Aorta (tissue), 5 donors: Measurements from ENCODE around the gene ABTB2. TPM values are rescaled to one million over a fixed set of nuclear protein-coding genes. Genes with fewer than 3 reads are reported as not detected.
A peak's percentile ranks its signal among the peaks of the same experiment; 100 is the strongest.

Source experiments
- ATAC-seq: fragments of 200-7000 bp; cut with Tn5 transposase; one replicate; pipeline ENCODE4 v1.9.1; 2022; ENCODE audit warnings: moderate library complexity; ENCODE audit not compliant: low FRiP score
- DNase-seq, 2 donors: peaks; one replicate each; pipeline ENCODE4 v3.0.0-alpha.2; 2020
- H3K27ac ChIP-seq, 2 donors: one replicate each; pipeline ENCODE4 v1.5.1; 2013; ENCODE audit warnings: low read length in 2 of 2, mild to moderate bottlenecking in 2 of 2, moderate library complexity in 2 of 2, control low read depth in 1 of 2, inconsistent platforms in 1 of 2, low read depth in 1 of 2
- H3K27me3 ChIP-seq, 2 donors: one replicate each; pipeline ENCODE4 v1.6.1; 2013; ENCODE audit warnings: control low read depth in 1 of 2, low read length in 1 of 2, mild to moderate bottlenecking in 1 of 2, moderate library complexity in 1 of 2; ENCODE audit not compliant: insufficient read depth in 2 of 2, control insufficient read depth in 1 of 2
- H3K36me3 ChIP-seq, 2 donors: one replicate each; pipeline ENCODE4 v1.6.1; 2013; ENCODE audit warnings: control low read depth in 1 of 2, low read length in 1 of 2, mild to moderate bottlenecking in 1 of 2; ENCODE audit not compliant: insufficient read depth in 2 of 2, control insufficient read depth in 1 of 2
- H3K4me1 ChIP-seq, 2 donors: one replicate each; pipeline ENCODE4 v1.6.1; 2013; ENCODE audit warnings: low read length in 2 of 2, control low read depth in 1 of 2, mild to moderate bottlenecking in 1 of 2, moderate library complexity in 1 of 2; ENCODE audit not compliant: insufficient read depth in 2 of 2, control insufficient read depth in 1 of 2
- H3K4me3 ChIP-seq, 2 donors: one replicate each; pipeline ENCODE4 v1.5.1; 2013; ENCODE audit warnings: low read length in 2 of 2, control low read depth in 1 of 2, mild to moderate bottlenecking in 1 of 2
- H3K9me3 ChIP-seq: one replicate; pipeline ENCODE4 v1.6.1; 2013; ENCODE audit warnings: mild to moderate bottlenecking, low read length; ENCODE audit not compliant: control insufficient read depth
- WGBS, 2 donors: extraction: QIAGEN DNeasy Blood & Tissue Kit; methylation state at CpG; one replicate each; pipeline ENCODE4 v1.1.7; 2013; 5-methylcytosine and 5-hydroxymethylcytosine counted together
- intact Hi-C, 2 donors: fragments of 100-400 bp; cut with DNase I; formaldehyde crosslinking; loops; one replicate each; pipeline versions ENCODE4 v1.14.2 to v1.15.0; 2022
- polyA plus RNA-seq, 2 donors: library from polyadenylated mRNA; stranded (reverse); fragments of 200-250 nt; gene quantifications; one replicate each; pipeline ENCODE4 v1.2.3, GENCODE V29; 2013
- total RNA-seq, 2 donors: library from RNA; stranded (reverse); fragmentation: NEBNext Ultra II Directional; extraction: Animal tissue kit (Norgen Biotek cat#: 25700); gene quantifications; one replicate each; pipeline ENCODE4 v1.2.1, GENCODE V29; 2021
- donor health status: healthy with polysubstance abuse.
- donor health status: Bipolar disorder and iron deficiency.
- donor health status: DM: no; HTN: no; CAD: no.
- donor health status: DM: no; HTN: no; CAD: no.
- donor health status: DM: yes; HTN: yes; CAD: no.

The ABTB2 gene
- total and polyA plus RNA-seq, 4 donors, result 2.9 to 11.4 (median 6.9) TPM

DNA sequence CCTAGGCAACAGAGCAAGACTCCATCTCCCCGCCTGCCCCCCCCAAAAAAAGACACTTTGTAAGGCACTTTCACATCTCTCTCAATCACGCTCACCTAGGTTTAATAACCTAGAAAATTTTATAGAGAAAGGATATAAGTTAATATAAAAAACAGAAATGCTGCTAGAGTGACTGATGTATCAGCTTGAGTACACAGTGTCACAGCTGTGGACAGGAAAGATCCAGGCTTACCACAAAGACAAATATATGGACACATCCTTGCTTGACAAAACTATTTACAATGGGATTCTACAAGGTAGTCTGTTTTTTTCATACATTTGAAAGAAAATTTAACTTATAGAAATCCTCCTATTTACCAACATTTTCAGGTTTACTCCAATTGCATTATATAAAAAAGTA is 96.7 kb downstream of the ABTB2 start:
- Histone ChIP-seq H3K36me3 (no peaks in the 10 kb centered on the region), H3K9me3 (no peaks in the 10 kb centered on the region), H3K27me3 (no peaks in the 10 kb centered on the region), H3K27ac (no peak overlapping the region), H3K4me1 (peaks cover 0 to 5% of the 10 kb centered on the region in 2 donors), H3K4me3 (no peak overlapping the region)
- no peak for ATAC-seq
- DNase-seq, result no peak
- WGBS, 2 donors, result 97 to 100% methylated on average over 2 of the region's 2 CpGs
- intact Hi-C loops, result loop anchor here in 1 of 2 donors (5.0 kb wide), 1 partner anchor 86 kb away; no protein-coding TSS in a partner anchor

DNA sequence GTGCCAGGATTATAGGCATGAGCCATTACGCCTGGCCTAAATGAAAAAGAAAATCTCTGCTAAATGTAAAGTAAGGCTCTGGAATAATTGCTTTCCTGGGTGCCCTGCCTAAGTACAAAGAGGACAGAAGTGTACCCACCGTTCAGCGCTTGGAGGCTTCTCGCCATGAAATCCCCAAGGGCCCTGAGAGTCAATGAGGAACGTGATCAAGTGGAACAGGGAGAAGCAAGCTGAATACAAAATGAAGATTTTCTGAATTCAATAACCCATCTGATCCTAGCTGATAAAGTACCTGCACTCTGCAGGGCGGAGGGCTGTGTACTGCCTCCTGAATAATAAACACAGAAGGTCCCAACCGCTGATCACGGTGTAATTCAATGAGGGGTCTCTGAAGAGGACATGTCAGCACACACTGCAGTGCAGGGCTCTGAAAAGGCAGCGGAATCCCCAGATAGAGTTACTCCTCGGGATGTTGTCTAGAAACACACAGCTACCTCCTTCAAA is 97.7 kb downstream of the ABTB2 start:
- Histone ChIP-seq H3K36me3 (no peaks in the 10 kb centered on the region), H3K4me3 (no peak overlapping the region), H3K27ac (no peak overlapping the region), H3K9me3 (no peaks in the 10 kb centered on the region), H3K27me3 (no peaks in the 10 kb centered on the region), H3K4me1 (peaks cover 4 to 5% of the 10 kb centered on the region in 2 donors)
- ATAC-seq, result no peak
- WGBS, 2 donors, result 96 to 97% methylated on average over 10 of the region's 10 CpGs
- intact Hi-C loops, result loop anchor here in 1 of 2 donors (5.0 kb wide), 1 partner anchor 87 kb away; no protein-coding TSS in a partner anchor
- DNase-seq, result no peak

- WGBS, 2 donors, result 75 to 87% methylated on average over 3 of the region's 3 CpGs
- intact Hi-C loops, result no loop called here
- no peak overlapping the region for H3K4me3 ChIP-seq
- DNase-seq (no peak), ATAC-seq (no peak)
- H3K4me1 ChIP-seq, result peaks cover 4 to 5% of the 10 kb centered on the region in 2 donors
- H3K36me3 ChIP-seq, result no peaks in the 10 kb centered on the region
- H3K27me3 ChIP-seq, result no peaks in the 10 kb centered on the region
- H3K9me3 ChIP-seq, result no peaks in the 10 kb centered on the region
- H3K27ac ChIP-seq, result no peak overlapping the region
Measured at GRCh38 chr11:34259087-34259486, 98.7 kb downstream of the ABTB2 start.

- DNase-seq, result no peak
- Histone ChIP-seq H3K36me3 (no peaks in the 10 kb centered on the region), H3K27me3 (no peaks in the 10 kb centered on the region), H3K4me1 (peaks cover 4 to 5% of the 10 kb centered on the region in 2 donors), H3K27ac (no peak overlapping the region), H3K9me3 (no peaks in the 10 kb centered on the region), H3K4me3 (no peak overlapping the region)
- ATAC-seq, result no peak
- WGBS, 2 donors, result 3 to 8% methylated on average over 6 of the region's 6 CpGs
- intact Hi-C loops, result no loop called here
Measured at GRCh38 chr11:34256626-34257025, 101.2 kb downstream of the ABTB2 start.

DNA sequence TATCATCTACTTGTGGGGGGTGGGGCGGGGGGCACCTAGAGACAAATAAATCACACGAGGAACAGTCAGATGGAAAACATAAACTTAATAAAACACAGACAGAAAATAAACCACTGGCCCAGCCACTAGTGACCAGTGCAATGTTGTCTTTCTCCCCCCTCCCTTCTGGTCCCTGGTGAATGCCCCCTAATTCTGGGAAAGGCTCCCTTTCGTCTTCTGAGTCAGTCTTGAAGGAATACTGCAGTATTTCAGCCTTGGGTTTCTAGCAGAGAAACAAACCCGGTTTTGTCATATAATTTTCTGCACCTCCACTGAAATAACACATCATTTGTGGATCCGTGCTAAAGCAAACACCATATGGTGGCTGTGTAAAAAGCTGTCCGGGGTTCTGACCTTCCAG is 101.7 kb downstream of the ABTB2 start:
- no peak overlapping the region for H3K4me3 ChIP-seq
- 13 to 16% methylated on average over 6 of the region's 6 CpGs for whole genome bisulfite sequencing, 2 donors

GRCh38 chr11:34255101-34255500 is 102.7 kb downstream of the ABTB2 start:
- no peak for DNase-seq
- H3K36me3 ChIP-seq, result no peaks in the 10 kb centered on the region
- H3K27ac ChIP-seq, result no peak overlapping the region
- WGBS, 2 donors, result 98 to 99% methylated on average over 2 of the region's 2 CpGs
- ATAC-seq, result no peak
- intact Hi-C loops, result no loop called here
- H3K27me3 ChIP-seq, result no peaks in the 10 kb centered on the region
- peaks cover 4 to 5% of the 10 kb centered on the region in 2 donors for H3K4me1 ChIP-seq
- H3K4me3 ChIP-seq, result no peak overlapping the region
- no peaks in the 10 kb centered on the region for H3K9me3 ChIP-seq

More for the DNA sequence above, 101.7 kb downstream of the ABTB2 start:
- Histone ChIP-seq H3K27ac (no peak overlapping the region), H3K9me3 (no peaks in the 10 kb centered on the region), H3K36me3 (no peaks in the 10 kb centered on the region), H3K27me3 (no peaks in the 10 kb centered on the region), H3K4me1 (peaks cover 4 to 5% of the 10 kb centered on the region in 2 donors)
- ATAC-seq, result no peak
- intact Hi-C loops, result no loop called here
- DNase-seq, result no peak

DNA sequence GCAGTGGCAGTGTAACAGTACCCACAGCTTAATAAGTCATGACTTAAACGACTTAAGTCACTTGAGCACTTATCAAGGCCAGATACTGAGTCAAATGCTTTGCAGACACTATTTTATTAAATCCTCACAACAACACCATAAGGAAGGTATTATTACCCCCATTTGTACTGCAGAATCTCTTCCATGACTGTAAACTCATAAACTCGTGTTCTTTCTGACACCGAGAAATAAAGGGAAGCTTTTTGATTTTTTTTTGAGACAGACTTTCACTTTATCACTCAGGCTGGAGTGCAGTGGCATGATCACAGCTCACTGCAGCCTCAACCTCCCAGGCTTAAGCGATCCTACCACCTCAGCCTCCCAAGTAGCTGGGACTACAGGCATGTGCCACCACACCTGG is 103.8 kb downstream of the ABTB2 start:
- Histone ChIP-seq H3K4me1 (peaks cover 4 to 7% of the 10 kb centered on the region in 2 donors), H3K36me3 (no peaks in the 10 kb centered on the region), H3K27me3 (no peaks in the 10 kb centered on the region), H3K27ac (no peak overlapping the region), H3K4me3 (no peak overlapping the region), H3K9me3 (no peaks in the 10 kb centered on the region)
- ATAC-seq, result no peak
- WGBS, 2 donors, result 87 to 89% methylated on average over 4 of the region's 4 CpGs
- DNase-seq, result no peak
- intact Hi-C loops, result loop anchor here in 1 of 2 donors (5.0 kb wide), 1 partner anchor 103 kb away; the partner anchor contains the start of gene ABTB2

- no peak overlapping the region for H3K4me3 ChIP-seq
- H3K36me3 ChIP-seq, result no peaks in the 10 kb centered on the region
- no peaks in the 10 kb centered on the region for H3K27me3 ChIP-seq
- H3K4me1 ChIP-seq, result peaks cover 4 to 7% of the 10 kb centered on the region in 2 donors
- H3K27ac ChIP-seq, result no peak overlapping the region
- intact Hi-C loops, result loop anchor here in 1 of 2 donors (5.0 kb wide), 1 partner anchor 105 kb away; the partner anchor contains the start of gene ABTB2
- 85 to 88% methylated on average over 3 of the region's 3 CpGs for WGBS, 2 donors
- H3K9me3 ChIP-seq, result no peaks in the 10 kb centered on the region
- DNase-seq, result no peak
- no peak for ATAC-seq
Measured at GRCh38 chr11:34252651-34253050, 105.2 kb downstream of the ABTB2 start.

GRCh38 chr11:34252015-34252414 is 105.8 kb downstream of the ABTB2 start:
- H3K9me3 ChIP-seq, result no peaks in the 10 kb centered on the region
- intact Hi-C loops, result loop anchor here in 1 of 2 donors (5.0 kb wide), 1 partner anchor 105 kb away; the partner anchor contains the start of gene ABTB2
- H3K4me1 ChIP-seq, result peaks cover 4 to 7% of the 10 kb centered on the region in 2 donors
- peak overlapping the region in 1 of 2 donors; percentile 2 for H3K27ac ChIP-seq
- 86 to 89% methylated on average over 7 of the region's 7 CpGs for WGBS, 2 donors
- DNase-seq (no peak), ATAC-seq (no peak)
- no peaks in the 10 kb centered on the region for H3K27me3 ChIP-seq
- H3K4me3 ChIP-seq, result no peak overlapping the region
- no peaks in the 10 kb centered on the region for H3K36me3 ChIP-seq
